Measurements from ENCODE around the gene GPR37L1.
A peak's percentile ranks its signal among the peaks of the same experiment; 100 is the strongest.
"Not testable (repeated sequence)": the region's sequence is repeated elsewhere in the genome, so short reads cannot be mapped to it uniquely, and the experiment has no call there.

GPR37L1 gene

DNA sequence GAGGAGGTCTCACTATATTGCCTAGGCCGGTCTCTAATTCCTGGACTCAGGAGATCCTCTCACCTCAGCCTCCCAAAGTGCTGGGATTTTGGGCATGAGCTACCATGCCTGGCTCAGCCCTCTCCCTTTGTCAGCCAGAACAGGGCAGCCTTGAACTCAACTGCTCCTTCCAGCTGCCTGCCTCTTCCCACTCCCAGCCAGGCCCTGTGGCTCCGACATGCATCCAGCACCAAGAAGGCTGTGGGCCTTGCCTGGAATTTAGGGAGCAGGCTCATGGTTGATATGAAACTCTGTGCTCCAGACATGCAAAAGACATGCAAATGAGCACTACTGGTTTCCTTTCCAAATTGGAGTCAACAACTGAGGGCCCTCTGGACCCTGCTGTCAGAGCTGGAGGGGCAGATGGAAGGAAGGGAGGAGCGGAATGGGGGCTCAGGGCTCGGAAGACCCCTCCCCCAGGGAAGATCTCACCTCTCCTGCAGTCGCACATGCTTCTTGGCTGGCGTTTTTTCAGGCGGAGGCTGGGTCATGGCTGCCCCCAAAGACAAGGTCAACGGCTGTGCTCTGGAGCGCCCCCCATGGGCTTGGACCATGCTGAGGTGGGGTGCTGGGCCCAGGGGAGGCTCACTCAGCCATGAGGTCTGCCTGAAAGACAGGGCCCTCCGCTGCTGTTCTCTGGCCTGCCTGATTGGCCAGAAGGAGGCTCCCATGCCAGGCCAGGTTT, 36.3 kb downstream of the GPR37L1 start:
- no peak for DNase-seq

DNA sequence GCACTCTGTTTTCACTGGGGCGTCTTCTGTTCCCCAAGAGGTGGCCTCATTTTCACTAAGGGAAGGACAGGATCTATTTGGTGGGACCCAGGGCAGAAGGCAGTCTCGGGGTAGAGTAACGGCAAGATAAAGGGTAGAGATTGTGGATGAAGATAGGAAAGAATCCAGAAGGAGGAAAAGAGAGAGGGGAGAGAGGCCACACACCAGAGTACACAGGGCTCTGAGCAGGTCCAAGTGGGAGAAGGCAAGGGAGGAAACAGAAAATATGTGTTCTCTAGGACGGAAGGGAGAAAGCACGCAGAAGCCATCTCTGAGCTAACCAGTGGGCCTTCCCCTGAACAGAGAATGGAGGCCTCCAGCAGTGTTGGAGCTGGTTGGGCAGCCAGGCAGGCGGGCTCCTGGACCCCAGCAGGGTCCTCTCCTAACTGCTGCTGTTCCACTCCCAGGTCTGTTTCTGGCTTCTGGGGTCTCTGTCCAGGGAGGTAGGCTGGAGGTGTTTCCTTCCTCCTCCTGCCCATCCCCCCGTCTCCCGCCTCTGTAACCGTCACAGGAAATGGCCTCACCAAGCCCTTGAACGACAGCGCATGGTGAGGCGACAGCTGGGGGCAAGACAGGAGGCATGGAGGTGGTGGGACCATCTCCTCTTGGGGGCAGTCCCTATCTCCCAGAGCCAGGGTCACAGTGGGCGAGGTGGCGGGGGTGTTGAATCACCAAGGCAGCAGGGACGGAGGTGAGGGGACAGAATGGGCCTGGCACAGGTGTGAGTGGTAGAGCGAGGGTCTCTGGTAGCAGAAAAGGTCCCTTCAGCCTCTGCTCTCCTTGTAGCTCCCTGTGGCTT, 37.0 kb downstream of the GPR37L1 start:
- peak; percentile 63 for DNase-seq

DNA sequence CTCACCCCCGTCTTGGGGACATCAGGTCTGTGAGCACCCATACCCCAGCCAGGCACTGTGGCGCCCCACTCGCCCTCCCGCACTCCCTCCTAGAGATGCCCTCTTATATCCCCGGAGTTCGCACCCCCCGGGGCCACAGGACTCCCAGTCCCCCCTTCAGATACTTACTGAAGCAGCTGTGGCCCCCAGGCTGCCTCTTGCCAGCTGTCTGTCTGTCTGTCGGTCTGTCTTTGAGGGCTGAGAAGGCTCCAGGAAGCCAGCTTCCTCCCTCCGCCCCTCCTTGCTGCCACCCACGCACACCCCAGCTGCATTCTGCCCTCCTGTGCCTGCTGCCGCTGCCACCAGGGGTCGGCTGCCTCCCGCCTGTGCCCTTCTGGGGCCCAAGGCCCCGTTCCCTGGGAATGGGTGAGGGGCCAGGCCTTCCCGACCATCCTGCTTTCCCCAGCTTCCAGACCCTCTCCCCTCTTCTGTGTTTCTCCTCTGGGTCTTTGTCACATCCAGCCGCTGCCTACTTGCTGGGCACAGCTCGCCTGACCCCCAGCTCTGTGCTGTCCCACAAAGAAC, 37.7 kb downstream of the GPR37L1 start, which contains the start of gene PTPN7:
TSS of gene PTPN7 (minus strand) at position 226 of the 564 bp plus-strand sequence. CDS start 1,200 bp downstream, outside the sequence.
- peak; percentile 84 for DNase-seq

DNA sequence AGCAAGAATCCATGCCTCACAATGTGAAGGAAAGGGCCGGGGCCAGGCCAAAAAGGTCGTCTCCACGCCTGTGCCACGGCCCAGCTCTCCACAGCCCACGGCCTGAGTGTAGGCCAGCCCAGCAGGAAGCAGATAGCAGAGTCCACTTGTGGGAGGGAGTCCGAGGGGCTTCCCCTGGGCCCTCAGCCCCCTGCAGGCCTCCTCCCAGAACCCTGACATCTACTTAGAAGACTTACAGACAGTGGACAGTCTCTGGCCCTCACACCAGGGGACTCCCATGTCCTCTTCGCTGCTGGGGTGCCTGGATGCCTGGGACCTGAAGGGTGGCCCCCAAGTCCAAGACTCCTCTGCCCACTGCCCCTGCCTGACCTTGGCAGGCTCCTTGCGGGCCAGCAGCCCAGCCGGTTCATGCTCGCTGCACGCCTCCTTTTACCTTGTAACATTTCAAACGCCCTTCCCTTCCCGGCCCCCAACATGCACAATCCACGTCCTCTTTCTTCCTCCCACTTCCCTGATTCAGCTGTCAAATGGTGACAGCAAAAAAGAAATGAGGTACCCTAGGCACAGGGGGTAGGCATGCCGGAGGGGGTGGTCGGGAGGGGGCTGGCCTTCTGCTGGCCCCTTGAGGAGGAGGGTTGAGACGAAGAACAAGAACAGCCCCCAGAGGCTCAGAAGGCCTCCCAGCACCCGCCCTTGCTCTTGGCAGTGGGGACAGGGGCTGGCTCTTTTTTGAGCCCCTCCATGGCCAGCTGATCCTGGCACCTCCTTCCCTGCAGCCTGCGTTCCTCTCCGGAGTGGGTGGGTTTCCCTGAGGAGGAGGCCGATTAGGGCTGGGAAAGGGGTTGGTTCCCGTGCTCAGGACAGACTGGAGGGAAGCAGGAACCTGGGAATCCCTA, 38.7 kb downstream of the GPR37L1 start:
- DNase-seq, result no peak

DNA sequence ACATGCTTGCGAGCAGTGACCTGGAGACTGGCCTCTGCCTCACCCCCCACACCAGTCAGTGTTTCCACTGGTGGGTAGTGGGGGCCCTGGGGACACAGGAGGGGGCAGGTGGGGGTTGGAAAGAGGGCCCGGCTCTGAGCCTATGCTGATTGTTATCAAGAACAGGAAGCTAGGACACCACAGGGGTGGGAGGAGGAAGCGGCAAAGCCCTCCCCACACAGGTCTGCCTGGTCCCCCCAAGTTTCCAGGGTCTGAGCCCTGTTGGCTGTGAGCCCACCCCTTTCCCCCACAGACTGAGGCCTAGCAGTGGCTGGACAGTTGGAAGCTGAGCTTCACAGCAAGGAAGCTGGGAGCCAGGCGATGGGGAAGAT, 39.3 kb downstream of the GPR37L1 start:
- DNase-seq, result peak; percentile 45

DNA sequence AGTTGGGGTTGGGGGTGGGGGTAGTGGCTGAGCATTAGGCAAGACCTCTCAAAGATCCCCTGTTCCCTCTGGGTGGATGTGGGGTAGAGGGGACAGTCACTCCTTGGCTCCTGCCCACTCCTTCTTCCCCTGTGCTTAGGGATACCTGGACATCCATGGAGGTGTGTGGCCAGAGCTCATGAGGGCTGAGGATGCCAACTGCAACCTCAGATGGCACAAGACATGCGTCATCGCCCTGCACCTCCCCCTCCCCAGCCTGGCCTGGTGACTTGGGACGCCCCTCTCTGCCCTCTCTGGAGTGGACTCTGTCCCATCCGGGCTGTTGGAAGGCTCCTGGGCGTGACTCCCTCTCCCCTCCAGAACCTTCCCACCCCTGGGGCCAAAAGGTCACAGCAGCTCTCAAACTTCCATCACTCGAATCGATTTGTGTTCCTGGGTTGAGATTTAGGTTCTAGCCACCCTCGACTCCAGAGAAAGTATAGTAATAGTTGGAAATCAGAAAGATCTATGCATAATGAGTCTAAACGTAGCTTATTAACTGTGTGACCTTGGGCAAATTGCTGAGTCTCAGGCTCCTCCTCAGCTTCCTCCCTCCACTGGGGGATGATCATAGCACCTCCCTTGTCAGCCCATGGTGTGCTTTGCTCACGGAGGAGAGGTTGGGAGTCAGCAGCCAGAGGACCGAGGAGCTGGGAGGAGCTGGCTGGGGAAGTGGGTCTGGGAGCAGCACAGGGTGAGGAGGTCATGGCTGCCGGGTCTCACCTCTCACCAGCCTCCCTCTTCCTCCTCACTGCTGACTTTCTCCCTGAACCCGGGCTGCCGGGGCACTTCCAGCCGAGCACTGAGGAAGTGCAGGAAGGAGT, 39.9 kb downstream of the GPR37L1 start:
- no peak for DNase-seq

DNA sequence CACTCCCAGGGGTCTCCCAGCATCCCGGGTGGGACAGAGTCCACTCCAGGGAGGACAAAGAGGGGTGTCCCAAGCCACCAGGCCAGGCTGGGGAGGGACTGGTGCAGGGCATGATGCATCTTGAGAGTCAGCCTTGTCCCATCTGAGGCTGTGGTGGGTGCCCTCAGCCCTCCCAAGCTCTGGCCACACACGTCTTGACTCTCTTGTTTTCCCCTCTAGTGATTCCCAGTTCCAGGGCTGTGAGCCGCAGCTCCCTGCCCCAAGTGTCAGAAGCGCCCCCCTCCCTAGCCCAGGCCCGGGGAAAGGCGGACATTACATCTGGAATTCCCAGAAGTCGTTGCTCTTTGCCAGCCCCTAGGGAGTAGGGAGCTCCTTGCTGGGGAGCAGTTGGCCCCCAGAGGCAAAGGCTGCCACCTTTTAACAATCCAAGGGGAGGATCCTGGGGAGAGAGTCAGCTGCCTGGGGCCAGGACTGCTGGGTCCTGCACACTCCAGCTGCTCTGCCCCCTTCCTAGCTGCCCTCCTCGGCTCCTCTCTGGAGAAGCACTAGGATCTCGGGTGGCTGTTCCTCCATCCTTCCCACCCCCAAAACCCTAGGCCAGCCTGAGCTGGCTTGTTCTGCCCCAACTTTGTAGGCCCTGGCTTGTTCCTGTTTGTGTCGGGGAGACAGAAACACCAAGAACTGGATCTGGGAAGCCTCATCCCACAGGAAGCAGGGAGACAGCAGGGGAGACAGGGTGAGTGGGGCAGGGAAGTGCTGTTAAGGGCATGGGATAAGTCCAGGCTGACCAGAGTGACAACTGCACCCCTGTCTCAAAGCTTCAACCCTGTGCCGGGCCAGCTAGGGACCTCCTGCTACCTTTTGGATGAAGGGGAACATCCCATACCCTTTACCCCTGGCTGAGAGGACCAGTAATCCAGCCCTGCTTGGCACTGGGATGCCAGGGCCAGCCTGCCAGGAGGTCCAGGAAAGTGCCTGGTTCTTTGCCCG, 40.9 kb downstream of the GPR37L1 start:
- no peak for DNase-seq

DNA sequence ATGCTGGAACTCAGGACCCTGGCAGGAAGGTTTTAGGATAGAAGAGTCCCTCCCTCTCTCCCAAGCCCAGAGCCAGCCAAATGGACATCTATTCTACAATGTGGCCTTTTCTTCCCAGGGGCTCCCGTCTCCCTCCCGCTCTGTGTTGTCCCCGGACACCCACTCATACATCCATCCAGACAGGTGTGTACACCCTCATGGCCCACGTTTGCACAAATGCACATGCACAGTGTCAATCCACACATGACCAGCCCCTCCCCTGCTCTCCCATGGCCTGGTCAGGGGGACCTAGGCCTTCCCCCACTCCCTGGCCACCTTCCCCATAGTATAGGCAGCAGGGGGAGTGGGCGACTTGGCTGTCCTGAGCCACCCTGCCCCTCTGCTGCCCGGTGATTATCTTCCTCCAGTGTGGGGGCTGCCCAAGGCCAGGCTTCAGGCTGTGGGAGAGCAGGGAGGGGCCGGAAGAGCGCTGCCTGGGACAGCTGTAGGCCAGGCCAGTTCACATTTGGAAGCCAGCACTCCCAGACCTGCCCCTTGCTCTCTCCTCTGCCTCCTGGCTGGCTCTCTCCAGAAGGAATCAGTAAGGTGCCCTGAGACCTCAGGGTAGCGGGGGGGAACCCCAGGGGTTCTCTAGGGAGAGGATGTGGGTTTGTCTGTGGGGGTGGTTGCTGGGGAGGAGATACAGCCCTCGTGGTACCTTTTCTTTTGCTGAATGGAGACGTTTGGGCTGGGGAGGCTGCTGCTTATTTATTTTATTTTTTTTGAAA, 41.7 kb downstream of the GPR37L1 start:
- peak; percentile 81 for DNase-seq

DNA sequence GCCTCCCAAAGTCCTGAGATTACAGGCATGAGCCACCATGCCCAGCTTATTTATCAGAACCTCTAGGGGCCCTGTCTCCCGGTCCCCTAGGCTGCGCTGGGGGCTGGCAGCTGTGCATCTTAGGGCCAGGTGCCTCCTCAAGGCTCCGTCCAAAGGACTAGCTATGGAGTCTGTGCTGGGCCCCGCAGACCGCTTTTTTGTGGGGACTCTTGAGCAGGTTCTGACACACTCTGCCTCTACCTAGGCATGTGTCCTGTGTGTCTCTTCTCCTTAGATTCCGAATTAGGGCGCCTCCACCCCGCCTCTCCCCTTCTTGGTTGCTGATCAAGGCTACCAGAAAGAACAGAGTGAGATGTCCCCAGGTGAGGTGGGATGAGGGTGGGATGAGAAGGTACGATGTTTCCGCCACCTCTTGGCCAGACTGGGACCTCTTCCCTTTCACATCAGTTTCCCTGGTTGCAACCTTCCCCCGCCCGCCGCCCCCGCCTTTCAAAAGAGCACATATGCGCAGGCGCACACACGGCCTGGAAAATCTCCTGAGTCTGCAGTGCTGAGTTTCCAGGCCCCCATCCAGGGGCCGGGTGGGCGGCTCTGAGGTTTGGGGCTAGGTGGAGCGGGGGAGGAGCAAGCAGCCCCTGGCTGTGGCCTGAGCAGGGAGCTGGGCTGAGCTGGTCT, 42.7 kb downstream of the GPR37L1 start:
- DNase-seq, result no peak

DNA sequence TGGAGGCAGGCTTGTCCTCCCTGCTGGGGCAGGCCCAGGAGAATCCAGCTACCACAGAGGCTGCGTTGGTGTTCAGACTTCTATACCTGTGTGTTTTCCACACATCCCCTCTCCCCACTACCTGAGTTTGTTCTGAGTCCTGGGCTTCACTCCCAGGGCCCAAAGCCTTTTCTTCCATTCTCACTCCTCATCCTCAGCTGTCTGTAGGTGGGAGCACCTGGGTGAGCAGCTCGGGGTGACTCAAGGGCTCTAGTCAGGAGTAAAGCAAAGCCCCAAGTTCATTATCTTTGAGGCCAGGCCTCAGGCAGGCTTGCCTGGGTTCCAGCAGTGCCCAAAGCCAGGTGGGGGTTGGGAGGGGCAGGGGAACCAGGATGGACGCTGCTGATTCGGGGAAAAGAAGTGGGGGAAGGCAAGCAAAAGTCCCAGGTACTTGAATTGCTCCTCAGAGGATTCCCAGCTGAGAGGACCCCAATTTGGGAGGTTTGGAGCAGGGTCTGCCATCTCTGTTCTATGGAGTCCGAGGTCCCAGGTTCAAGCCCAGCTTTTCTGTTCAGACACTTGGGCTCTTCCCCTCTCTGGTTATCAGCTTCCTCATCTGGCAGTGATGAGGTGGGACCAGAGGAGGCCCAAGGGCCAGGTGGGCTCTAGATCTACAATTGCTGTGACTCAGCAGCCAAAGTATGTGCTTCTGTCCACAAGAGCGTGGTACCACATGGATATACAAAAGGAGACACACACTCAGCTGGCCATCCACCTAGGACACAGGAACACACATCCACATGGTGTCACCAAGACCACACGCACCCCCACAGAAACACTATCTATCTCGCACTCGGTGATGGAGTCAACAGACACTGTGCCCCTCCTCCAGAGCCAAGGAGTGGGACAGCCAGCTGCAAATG, 43.5 kb downstream of the GPR37L1 start:
- DNase-seq, result no peak

DNA sequence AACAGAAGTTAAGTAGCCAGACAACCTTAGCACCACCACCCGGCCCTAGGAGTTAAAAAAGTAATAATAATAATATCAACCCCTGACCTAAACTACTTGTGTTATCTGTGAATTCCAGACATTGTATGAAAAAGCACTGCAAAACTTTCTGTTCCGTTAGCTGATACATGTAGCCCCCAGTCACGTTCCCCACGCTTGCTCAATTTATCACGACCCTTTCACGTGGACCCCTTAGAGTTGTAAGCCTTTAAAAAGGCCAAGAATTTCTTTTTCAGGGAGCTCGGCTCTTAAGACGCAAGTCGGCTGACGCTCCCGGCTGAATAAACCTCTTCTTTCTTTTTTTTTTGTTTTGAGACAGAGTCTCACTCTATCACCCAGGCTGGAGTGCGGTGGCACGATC, 44.3 kb downstream of the GPR37L1 start:
- DNase-seq, result not testable (repeated sequence)

DNA sequence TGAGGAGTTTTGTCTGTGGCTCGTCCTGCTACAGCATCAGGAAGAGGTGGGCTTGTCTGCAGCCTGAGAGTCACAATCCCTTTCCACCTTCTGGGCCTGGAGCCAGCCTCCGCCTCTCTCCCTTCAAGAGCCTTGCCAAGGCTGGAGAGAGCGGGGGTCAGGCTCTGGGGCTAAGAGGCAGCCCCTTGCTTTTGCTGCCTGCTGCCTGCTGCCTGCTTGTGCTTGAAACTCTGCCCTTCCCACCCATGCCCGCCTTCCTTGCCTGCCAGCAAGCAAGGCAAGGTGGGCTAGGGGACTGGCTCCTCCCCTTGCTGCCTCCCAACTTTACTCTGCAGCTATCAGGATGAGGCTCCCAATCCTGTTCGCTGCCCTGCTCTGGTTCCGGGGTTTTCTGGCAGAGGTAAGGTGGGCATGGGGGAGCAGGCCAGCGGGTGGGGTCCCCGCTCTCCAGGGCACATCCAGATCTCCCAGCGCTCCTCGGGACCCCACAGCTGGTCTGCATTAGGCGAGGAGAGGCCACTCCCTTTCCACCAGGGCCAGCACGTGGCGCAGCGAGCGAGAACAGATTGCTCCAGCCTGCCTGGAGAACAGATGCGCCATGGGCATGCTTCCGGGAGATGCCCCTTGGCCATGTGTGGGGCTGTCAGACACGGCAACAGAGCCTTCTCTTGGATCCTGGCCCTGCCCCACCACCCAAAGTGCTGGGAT, 45.1 kb downstream of the GPR37L1 start:
- DNase-seq, result no peak

DNA sequence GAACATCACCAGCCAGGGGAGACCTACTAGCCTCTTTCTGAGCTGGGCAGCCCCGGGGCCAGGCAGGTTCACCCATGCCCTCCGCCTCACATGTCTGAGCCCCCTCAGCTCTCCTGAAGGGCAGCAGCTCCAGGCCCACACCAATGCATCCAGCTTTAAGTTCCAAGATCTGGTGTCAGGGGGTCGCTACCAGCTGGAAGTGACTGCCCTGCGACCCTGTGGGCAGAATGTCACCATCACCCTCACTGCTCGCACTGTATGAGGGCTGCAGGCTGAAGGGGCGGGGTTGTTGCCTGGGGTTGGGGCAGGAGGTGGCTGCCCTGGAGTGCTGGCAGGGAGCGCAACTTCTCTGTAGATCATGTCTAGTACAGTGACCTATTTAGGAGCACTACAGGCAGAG, 46.1 kb downstream of the GPR37L1 start:
- no peak for DNase-seq

DNA sequence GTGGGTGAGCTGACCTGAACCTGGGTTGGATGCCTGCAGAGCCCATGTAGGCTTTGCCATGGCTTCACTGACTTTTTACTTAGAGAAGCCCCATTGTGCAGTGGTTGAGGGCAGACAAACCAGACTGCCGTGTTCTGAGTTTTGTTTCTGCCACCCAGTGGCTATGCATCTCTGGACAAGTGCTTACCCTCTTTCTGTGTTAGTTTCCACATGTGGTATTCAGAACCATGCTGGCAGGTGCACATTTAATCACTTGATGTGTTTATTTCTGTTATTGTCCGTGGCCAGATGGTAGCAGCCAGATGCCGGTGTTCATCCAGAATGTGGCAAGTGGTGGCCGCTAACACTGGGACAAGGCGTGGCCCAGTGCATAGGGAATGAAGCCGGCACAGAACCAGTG, 48.0 kb downstream of the GPR37L1 start:
- no peak for DNase-seq

DNA sequence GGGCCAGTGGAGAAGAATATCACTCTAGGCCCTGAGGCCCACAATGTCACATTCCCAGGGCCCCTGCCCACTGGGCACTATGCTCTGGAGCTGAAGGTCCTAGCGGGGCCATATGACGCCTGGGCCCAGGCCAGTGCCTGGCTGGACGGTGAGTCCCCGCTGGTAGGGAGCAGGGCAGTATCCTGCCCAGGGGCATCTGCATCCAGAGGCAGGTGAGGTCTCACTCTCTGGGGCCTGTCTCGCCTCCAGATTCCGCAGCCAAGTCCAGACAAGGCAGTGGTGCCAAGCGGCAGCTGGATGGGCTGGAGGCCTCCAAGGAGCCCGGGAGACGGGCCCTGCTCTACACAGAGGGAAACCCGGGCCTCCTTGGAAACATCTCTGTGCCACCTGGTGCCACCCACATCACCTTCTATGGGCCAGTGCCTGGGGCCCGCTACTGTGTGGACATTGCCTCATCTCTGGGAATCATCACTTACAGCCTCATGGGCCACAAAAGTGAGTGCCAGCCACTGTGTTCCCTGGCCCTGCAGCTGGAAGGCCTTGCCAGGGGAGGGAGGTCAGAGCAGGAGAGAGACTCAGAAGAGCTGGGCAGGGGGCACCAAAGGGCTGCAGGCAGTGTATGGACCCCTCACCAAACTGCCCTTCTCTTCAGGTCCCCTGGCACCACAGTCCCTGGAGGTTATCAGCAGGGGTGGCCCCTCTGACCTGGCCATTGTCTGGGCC, 48.7 kb downstream of the GPR37L1 start:
- DNase-seq, result no peak

DNA sequence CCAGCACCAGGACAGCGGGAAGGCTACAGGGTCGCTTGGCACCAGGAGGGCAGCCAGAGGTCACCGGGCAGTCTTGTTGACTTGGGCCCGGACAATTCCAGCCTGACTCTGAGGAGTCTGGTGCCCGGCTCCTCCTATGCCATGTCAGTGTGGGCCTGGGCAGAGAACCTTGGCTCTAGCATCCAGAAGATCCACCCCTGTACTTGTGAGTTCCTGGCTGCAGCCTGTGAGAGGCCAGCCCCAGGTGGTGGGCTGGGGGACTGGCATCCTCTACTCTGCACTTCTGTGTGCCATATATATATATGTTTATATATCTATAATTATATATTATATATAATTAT, 49.3 kb downstream of the GPR37L1 start:
- DNase-seq, result no peak

DNA sequence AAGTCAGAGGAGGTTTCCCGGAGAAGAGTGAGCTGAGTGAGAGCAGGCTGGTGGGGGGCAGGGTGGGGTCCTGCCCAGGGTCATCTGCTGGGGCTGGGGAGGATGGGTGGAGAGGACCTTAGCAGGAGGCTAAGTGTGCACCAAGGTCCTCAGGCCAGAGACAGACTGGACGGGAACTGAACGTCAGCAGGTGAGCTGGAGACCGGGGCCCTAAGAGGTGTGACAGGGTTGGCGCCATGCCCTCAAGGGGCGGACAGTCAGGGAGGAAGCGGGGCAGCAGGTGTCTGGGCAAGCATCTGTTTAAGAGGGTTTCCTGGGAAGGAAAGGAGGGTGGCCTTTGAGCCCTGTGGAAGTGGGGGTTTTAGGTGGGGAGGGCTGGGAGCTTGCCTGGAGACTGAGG, 51.3 kb downstream of the GPR37L1 start:
- DNase-seq, result no peak

Data from CD4-positive, alpha-beta T cell treated with Interleukin-15 for 1 hour (primary cell).